PC-3 (cell line): ENCODE measurements around the gene SERPINB6. TPM values are rescaled to one million over a fixed set of nuclear protein-coding genes. Genes with fewer than 3 reads are reported as not detected.

ENCODE experiments used
- ATAC-seq: fragments of 200-7000 bp; cut with Tn5 transposase; 2 replicates; pipeline ENCODE4 v1.9.1; 2020; ENCODE audit warnings: mild to moderate bottlenecking, moderate library complexity
- BruUV-seq: library from RNA; stranded (reverse); fragments of 400-500 nt; replicated peaks from 2 replicates; lab custom pipeline; 2021; lab: Mats Ljungman, UMichigan
- CTCF ChIA-PET: fragments of 300-600 bp; sonication (Branson Sonifier 250); formaldehyde crosslinking; loops from one replicate; lab custom pipeline; 2022; ENCODE audit warnings: antibody characterized with exemption; lab: Charles Lee
- POLR2A ChIA-PET: fragments of 300-600 bp; sonication (Branson Sonifier 250); formaldehyde crosslinking; loops from one replicate; lab custom pipeline; 2022; ENCODE audit warnings: antibody characterized with exemption; ENCODE audit not compliant: unreplicated experiment; lab: Charles Lee
- DNase-seq: peaks from one replicate; pipeline ENCODE4 v3.0.0-alpha.2; 2015
- H2AFZ ChIP-seq: fragments of 300-600 bp; sonication (generic); 2 replicates; pipeline ENCODE4 v1.6.0; 2016; ENCODE audit warnings: antibody characterized with exemption, low read length
- H3F3A ChIP-seq: fragments of 300-600 bp; sonication (generic); one replicate; pipeline ENCODE4 v1.6.0; 2017; ENCODE audit warnings: antibody characterized with exemption, low read length, control low read depth, mild to moderate bottlenecking; ENCODE audit not compliant: unreplicated experiment
- H3K27ac ChIP-seq: fragments of 300-600 bp; sonication (generic); 2 replicates; pipeline ENCODE4 v1.5.1; 2016; ENCODE audit warnings: mild to moderate bottlenecking, low read length
- H3K27me3 ChIP-seq: fragments of 300-600 bp; sonication (generic); 2 replicates; pipeline ENCODE4 v1.6.1; 2016; ENCODE audit warnings: low read length, mixed read lengths
- H3K36me3 ChIP-seq: fragments of 300-600 bp; sonication (generic); 2 replicates; pipeline ENCODE4 v1.6.1; 2016; ENCODE audit warnings: low read depth, mixed run types, low read length, mixed read lengths
- H3K4me1 ChIP-seq: fragments of 300-600 bp; sonication (generic); 2 replicates; pipeline ENCODE4 v1.5.1; 2016; ENCODE audit warnings: low read length; ENCODE audit not compliant: insufficient read depth
- H3K4me2 ChIP-seq: fragments of 300-600 bp; sonication (generic); 2 replicates; pipeline ENCODE4 v1.6.0; 2016; ENCODE audit warnings: low read length
- H3K4me3 ChIP-seq: fragments of 300-600 bp; sonication (generic); 2 replicates; pipeline ENCODE4 v1.5.1; 2016; ENCODE audit warnings: mild to moderate bottlenecking, low read length, mixed read lengths
- H3K79me2 ChIP-seq: fragments of 300-600 bp; sonication (generic); 2 replicates; pipeline ENCODE4 v1.6.1; 2017; ENCODE audit warnings: low read length, mixed read lengths
- H3K9ac ChIP-seq: fragments of 300-600 bp; sonication (generic); 2 replicates; pipeline ENCODE4 v1.6.0; 2016; ENCODE audit warnings: mild to moderate bottlenecking, low read length
- H3K9me2 ChIP-seq: fragments of 300-600 bp; sonication (generic); replicated peaks from 2 replicates; pipeline ENCODE4 v1.6.1; 2016; ENCODE audit warnings: mixed run types, low read length, mixed read lengths
- H3K9me3 ChIP-seq: fragments of 300-600 bp; sonication (generic); 2 replicates; pipeline ENCODE4 v1.6.1; 2016; ENCODE audit warnings: low read length, mixed read lengths
- H4K20me1 ChIP-seq: fragments of 300-600 bp; sonication (generic); 2 replicates; pipeline ENCODE4 v1.6.1; 2016; ENCODE audit warnings: low read length, mixed read lengths
- CTCF ChIP-seq: fragments of 300-600 bp; sonication (generic); conservative IDR thresholded peaks from 2 replicates; pipeline ENCODE4 v1.5.1; 2017; ENCODE audit warnings: antibody characterized with exemption, low read depth, mild to moderate bottlenecking, low read length
- EZH2 ChIP-seq: fragments of 300-600 bp; sonication (generic); IDR thresholded peaks from one replicate; pipeline ENCODE4 v1.6.1; 2017; ENCODE audit warnings: antibody characterized with exemption, mild to moderate bottlenecking, low read length; ENCODE audit not compliant: unreplicated experiment
- EZH2phosphoT487 ChIP-seq: fragments of 300-600 bp; sonication (generic); IDR thresholded peaks from 2 replicates; pipeline ENCODE4 v1.6.1; 2018; ENCODE audit warnings: mild to moderate bottlenecking, antibody characterized with exemption, low read length, borderline replicate concordance
- intact Hi-C: fragments of 100-400 bp; cut with micrococcal nuclease; formaldehyde crosslinking; loops from 2 replicates; pipeline ENCODE4 v1.9.0; 2023
- total RNA-seq: library from RNA; depleted of rRNA; stranded (reverse); fragments of >200 nt; gene quantifications from 2 replicates; pipeline ENCODE4 v1.2.3, GENCODE V29; 2014

SERPINB6 gene
- total RNA-seq, 1 experiment from 2014 or later = 119 TPM

GRCh38 chr6:2977799-2978590 lies 6.6 kb upstream of the SERPINB6 start:
- CTCF ChIA-PET = no interaction called here
- Histone ChIP-seq H3K4me2 (no peak overlapping the region), H3K9me3 (no peaks in the 10 kb centered on the region), H3K4me1 (peaks cover 60% of the 10 kb centered on the region), H4K20me1 (no peaks in the 10 kb centered on the region), H3K9me2 (no peaks in the 10 kb centered on the region), H3K27me3 (no peaks in the 10 kb centered on the region), H3K9ac (no peak overlapping the region; the same call in 1 of the 2 replicates), H3F3A (no peaks in the 10 kb centered on the region), H3K79me2 (no peaks in the 10 kb centered on the region), H2AFZ (no peak overlapping the region), H3K4me3 (no peak overlapping the region), H3K27ac (peak overlapping the region; percentile 89), H3K36me3 (no peaks in the 10 kb centered on the region)
- POLR2A ChIA-PET = interaction anchor here (0.6 kb wide), 1 partner anchor 12 kb away, joined by 6 read pairs; no protein-coding TSS in a partner anchor
- intact Hi-C loops = no loop called here
- TF ChIP-seq EZH2phosphoT487 (no peak), EZH2 (no peak), CTCF (no peak)
- BruUV-seq = no TSS peak
- ATAC-seq (no peak), DNase-seq (no peak)

GRCh38 chr6:2977290-2977689 lies 5.9 kb upstream of the SERPINB6 start:
- H3K4me2 ChIP-seq = peak overlapping the region; percentile 64
- H3K27me3 ChIP-seq = no peaks in the 10 kb centered on the region
- no peaks in the 10 kb centered on the region for H3K36me3 ChIP-seq
- H3K79me2 ChIP-seq = peaks cover 3% of the 10 kb centered on the region; the same call in 1 of the 2 replicates
- ChIA-PET POLR2A (no interaction called here), CTCF (no interaction called here)
- intact Hi-C loops = no loop called here
- peak overlapping the region; percentile 5; the same call in 1 of the 2 replicates for H3K4me3 ChIP-seq
- no peaks in the 10 kb centered on the region for H3K9me2 ChIP-seq
- peak overlapping the region; percentile 89 for H3K27ac ChIP-seq
- TF ChIP-seq CTCF (no peak), EZH2 (no peak), EZH2phosphoT487 (no peak)
- H3K4me1 ChIP-seq = peaks cover 54% of the 10 kb centered on the region
- no peak for ATAC-seq
- H2AFZ ChIP-seq = peak overlapping the region; percentile 74; the same call in 1 of the 2 replicates
- no peak for DNase-seq
- H3K9ac ChIP-seq = peak overlapping the region; percentile 45
- H3K9me3 ChIP-seq = no peaks in the 10 kb centered on the region
- no peaks in the 10 kb centered on the region for H4K20me1 ChIP-seq
- no TSS peak for BruUV-seq
- no peaks in the 10 kb centered on the region for H3F3A ChIP-seq
